Measurements from ENCODE around the gene TMC3. TPM values are rescaled to one million over a fixed set of nuclear protein-coding genes. Genes with fewer than 3 reads are reported as not detected.

TMC3 gene
- total and polyA plus RNA-seq, 2 donors from 2014 or later, result not detected

- H3K4me3 ChIP-seq (ENCODE audit: low read length in 3 of 3), result no peak overlapping the region
- no peak for FAIRE-seq
- H3K36me3 ChIP-seq (ENCODE audit: control insufficient read depth in 2 of 3, insufficient read depth in 3 of 3, low read length in 3 of 3), result no peaks in the 10 kb centered on the region
- intact Hi-C loops (cut with DNase I), result no loop called here
- DNase-seq, result no peak
- no peak overlapping the region for H3K9ac ChIP-seq (ENCODE audit: low read length in 3 of 3)
- peaks cover 0 to 14% (median 0%) of the 10 kb centered on the region in 3 donors for H3K4me1 ChIP-seq (ENCODE audit: control insufficient read depth in 2 of 3, insufficient read depth in 2 of 3, low read depth in 1 of 3, low read length in 3 of 3)
- no peaks in the 10 kb centered on the region for H3K9me3 ChIP-seq (ENCODE audit: control insufficient read depth in 2 of 3, insufficient read depth in 1 of 3, low read length in 3 of 3)
- peak overlapping the region in 1 of 2 donors; percentile 7 for H3K27ac ChIP-seq (ENCODE audit: low read depth in 2 of 2, low read length in 2 of 2)
- TF ChIP-seq CTCF (IDR thresholded peaks at IDR 0.05; ENCODE audit: borderline replicate concordance, extremely low read depth, insufficient read depth), result no peak
- H3K27me3 ChIP-seq (ENCODE audit: control insufficient read depth, insufficient read depth, low read length), result no peaks in the 10 kb centered on the region
Observed at GRCh38 chr15:81294516-81294880, 79.5 kb downstream of the TMC3 start.

- intact Hi-C loops (cut with DNase I), result no loop called here
- TF ChIP-seq CTCF (IDR thresholded peaks at IDR 0.05; ENCODE audit: borderline replicate concordance, extremely low read depth, insufficient read depth), result no peak
- H3K4me3 ChIP-seq (ENCODE audit: low read length in 3 of 3), result peak overlapping the region in 1 of 3 donors; percentile 18
- peaks cover 0 to 14% (median 0%) of the 10 kb centered on the region in 3 donors for H3K4me1 ChIP-seq (ENCODE audit: control insufficient read depth in 2 of 3, insufficient read depth in 2 of 3, low read depth in 1 of 3, low read length in 3 of 3)
- H3K9ac ChIP-seq (ENCODE audit: low read length in 3 of 3), result no peak overlapping the region
- H3K9me3 ChIP-seq (ENCODE audit: control insufficient read depth in 2 of 3, insufficient read depth in 1 of 3, low read length in 3 of 3), result no peaks in the 10 kb centered on the region
- H3K27me3 ChIP-seq (ENCODE audit: control insufficient read depth, insufficient read depth, low read length), result no peaks in the 10 kb centered on the region
- no peak for FAIRE-seq
- H3K27ac ChIP-seq (ENCODE audit: low read depth in 2 of 2, low read length in 2 of 2), result peak overlapping the region in 1 of 2 donors; percentile 47
- H3K36me3 ChIP-seq (ENCODE audit: control insufficient read depth in 2 of 3, insufficient read depth in 3 of 3, low read length in 3 of 3), result no peaks in the 10 kb centered on the region
- DNase-seq, result peak in 2 of 5 donors; percentile 21 to 32
Observed at GRCh38 chr15:81293728-81294515, 80.1 kb downstream of the TMC3 start.

DNA sequence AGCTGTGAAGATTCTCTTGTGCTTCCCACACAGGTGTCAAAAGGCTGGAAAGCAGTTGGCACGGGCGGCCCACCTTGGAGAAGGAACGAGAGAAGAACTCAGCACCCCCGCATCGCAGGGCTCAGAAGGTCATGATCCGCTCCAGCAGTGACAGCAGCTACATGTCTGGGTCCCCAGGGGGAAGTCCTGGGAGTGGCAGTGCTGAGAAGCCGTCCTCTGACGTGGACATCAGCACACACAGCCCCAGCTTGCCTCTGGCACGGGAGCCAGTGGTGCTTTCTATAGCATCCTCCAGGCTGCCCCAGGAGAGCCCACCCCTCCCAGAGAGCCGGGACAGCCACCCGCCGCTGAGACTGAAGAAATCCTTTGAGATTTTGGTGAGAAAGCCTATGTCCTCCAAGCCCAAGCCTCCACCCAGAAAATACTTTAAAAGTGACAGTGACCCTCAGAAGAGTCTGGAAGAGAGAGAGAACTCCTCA is 81.5 kb downstream of the TMC3 start:
- intact Hi-C loops (cut with DNase I), result no loop called here
- DNase-seq, result no peak
- H3K27ac ChIP-seq (ENCODE audit: low read depth in 2 of 2, low read length in 2 of 2), result no peak overlapping the region
- FAIRE-seq, result no peak
- no peaks in the 10 kb centered on the region for H3K9me3 ChIP-seq (ENCODE audit: control insufficient read depth in 2 of 3, insufficient read depth in 1 of 3, low read length in 3 of 3)
- peaks cover 0 to 14% (median 0%) of the 10 kb centered on the region in 3 donors for H3K4me1 ChIP-seq (ENCODE audit: control insufficient read depth in 2 of 3, insufficient read depth in 2 of 3, low read depth in 1 of 3, low read length in 3 of 3)
- H3K9ac ChIP-seq (ENCODE audit: low read length in 3 of 3), result no peak overlapping the region
- no peaks in the 10 kb centered on the region for H3K36me3 ChIP-seq (ENCODE audit: control insufficient read depth in 2 of 3, insufficient read depth in 3 of 3, low read length in 3 of 3)
- no peak overlapping the region for H3K4me3 ChIP-seq (ENCODE audit: low read length in 3 of 3)
- no peaks in the 10 kb centered on the region for H3K27me3 ChIP-seq (ENCODE audit: control insufficient read depth, insufficient read depth, low read length)
- no peak for TF ChIP-seq CTCF (IDR thresholded peaks at IDR 0.05; ENCODE audit: borderline replicate concordance, extremely low read depth, insufficient read depth)
